DMS114 treated with DMSO at 0.1 percent for 48 hours (cell line): ENCODE measurements around the gene PROM2.

ENCODE experiments used
- DNase-seq: peaks from one replicate; lab custom pipeline; 2025; ENCODE audit not compliant: unreplicated experiment; lab: John Stamatoyannopoulos, UW

The PROM2 gene

DNA sequence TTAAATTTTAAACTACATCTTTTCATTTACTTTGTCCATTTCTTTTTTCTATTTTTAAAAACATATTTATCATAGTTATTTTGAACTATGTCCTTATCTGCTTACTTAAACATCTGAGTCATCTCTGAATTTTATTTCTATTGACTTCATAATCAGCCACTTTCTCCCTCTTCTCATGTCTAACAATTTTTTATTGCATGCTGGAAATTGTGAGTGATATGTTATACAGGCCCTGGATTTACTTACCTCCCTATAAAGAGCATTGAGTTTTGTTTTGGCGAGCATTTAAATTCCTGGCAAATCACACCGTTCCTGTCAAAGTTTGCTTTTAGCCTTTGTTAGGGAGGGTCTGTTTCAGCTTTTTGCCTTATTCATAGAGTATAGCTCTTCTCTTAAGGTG lies 62.2 kb downstream of the PROM2 start:
- no peak for DNase-seq

DNA sequence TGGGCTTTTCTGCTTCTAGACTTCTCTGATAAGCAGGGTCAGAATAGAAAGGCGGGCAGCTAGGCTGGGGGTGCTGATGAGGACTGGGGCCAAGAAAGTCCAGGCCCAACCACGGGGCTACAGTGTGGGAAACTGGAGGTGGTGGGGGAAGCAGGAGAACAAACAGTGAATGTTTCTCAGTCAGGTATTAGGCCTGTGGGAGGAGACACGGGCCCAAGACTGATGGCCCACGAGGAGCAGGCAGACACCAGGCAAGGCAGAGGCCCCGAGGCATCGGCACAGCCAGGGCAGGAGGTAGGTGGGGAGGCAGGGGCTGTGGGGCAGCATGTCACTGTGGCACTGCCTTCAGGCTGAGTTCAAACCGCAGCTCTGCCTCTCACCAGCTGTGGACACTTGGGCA lies 63.6 kb downstream of the PROM2 start:
- DNase-seq = no peak
